NCI-H2107 treated with DMSO at 0.1 percent for 48 hours (cell line): Measurements from ENCODE around the gene EFCAB3.
"Not testable (repeated sequence)": the region's sequence is repeated elsewhere in the genome, so short reads cannot be mapped to it uniquely, and the experiment has no call there.

ENCODE experiments used
- DNase-seq: peaks from one replicate; lab custom pipeline; 2025; ENCODE audit not compliant: unreplicated experiment; lab: John Stamatoyannopoulos, UW

EFCAB3 gene

GRCh38 chr17:62458483-62458882, 78.1 kb downstream of the EFCAB3 start:
- not testable (repeated sequence) for DNase-seq

- DNase-seq, result not testable (repeated sequence)
These were observed 84.1 kb downstream of the EFCAB3 start for GRCh38 chr17:62464422-62464821.

- not testable (repeated sequence) for DNase-seq
These were observed 84.9 kb downstream of the EFCAB3 start for GRCh38 chr17:62465271-62465670.
